Measurements from ENCODE around the gene BRICD5.
"Not testable (repeated sequence)": the region's sequence is repeated elsewhere in the genome, so short reads cannot be mapped to it uniquely, and the experiment has no call there.

The BRICD5 gene

DNA sequence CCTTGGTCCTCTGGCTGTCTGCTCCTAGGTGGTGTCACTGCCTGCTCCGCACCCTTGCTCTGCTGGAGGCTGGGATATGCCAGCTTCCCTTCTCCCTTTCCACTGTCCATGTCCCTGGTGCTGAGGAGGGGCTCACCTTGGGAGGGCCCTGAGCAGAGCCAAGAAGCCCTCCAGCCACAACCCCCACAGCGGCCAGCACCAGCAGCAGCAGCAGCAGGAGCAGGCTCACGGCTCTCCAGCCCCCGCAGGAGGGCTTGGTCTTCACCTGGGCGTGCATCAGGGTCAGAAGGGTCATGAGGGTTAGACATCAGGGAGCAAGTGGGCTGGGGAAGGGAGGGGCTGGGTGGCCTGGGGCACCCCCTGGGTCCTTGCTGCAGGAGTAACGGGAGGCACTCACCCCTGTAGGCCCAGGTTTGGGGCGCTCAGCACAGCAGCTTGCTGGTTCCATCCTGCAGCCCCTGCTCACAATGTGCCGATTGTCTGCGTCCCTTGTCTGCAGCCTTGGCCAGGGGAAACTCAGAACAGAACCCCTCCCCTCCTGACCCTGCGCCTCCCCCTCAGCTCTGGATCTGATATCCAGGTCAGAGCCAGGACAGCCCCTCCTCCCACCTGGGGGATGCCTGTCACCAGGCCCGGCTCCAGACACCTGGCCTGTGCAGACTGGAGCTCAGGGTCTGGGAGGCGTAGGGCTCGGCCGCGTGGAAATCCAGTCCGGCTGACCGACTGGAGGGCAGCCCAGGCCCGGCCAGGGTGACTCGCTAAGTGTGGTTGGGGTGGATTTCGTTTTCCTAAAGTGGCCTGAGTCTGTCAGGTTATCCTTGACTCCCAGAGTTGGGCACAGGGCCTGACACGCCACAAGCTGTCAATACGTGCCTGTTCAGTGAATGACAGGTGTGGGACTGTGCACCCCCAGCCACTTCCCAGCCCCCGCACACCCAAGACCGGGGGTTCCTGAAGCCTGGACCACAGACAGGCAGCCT is at the start of gene BRICD5:
Gene BRICD5, minus strand, starts transcription at position 478 of the 980 bp plus-strand sequence. Its CDS starts 30 bp downstream, at position 448.
- peak; percentile 38 for DNase-seq

- no peak for DNase-seq
These were observed 49.6 kb upstream of the BRICD5 start for GRCh38 chr16:2260250-2260649.

GRCh38 chr16:2258530-2258929 is 47.9 kb upstream of the BRICD5 start:
- not testable (repeated sequence) for DNase-seq

GRCh38 chr16:2257726-2258125 is 47.1 kb upstream of the BRICD5 start:
- DNase-seq = no peak

DNA sequence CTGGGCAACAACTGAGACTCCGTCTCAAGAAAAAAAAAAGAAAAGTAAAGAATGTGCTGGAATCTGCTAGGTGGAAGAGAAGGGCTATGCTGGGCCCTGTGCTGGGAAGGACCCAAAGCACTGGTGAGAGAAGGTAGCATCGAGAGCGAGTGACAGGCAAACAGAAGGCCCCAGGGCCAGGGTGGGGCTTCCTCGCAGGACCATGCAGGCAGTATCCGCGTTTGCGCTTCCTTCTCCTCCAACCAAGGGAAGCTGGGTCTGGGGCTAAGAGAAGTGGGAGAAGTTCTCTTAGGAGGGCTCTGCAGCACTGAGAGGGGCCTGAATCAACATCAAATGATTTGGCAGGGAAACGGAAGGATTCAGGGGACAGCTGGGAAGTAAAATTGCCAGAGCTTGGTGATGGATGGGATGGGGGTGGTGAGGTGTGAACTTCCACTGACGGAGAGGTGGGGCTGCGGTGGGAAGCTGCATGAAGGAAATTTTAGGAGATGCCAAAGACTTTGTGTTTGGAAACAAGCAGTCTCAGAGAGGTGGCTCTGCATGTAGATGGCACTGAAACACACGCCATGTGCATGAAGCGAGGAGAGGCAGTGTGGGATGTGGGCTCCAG is 46.0 kb upstream of the BRICD5 start:
- DNase-seq = no peak

GRCh38 chr16:2253293-2253692 is 42.6 kb upstream of the BRICD5 start:
- DNase-seq = no peak

GRCh38 chr16:2252806-2253148 is 42.1 kb upstream of the BRICD5 start:
- no peak for DNase-seq

DNA sequence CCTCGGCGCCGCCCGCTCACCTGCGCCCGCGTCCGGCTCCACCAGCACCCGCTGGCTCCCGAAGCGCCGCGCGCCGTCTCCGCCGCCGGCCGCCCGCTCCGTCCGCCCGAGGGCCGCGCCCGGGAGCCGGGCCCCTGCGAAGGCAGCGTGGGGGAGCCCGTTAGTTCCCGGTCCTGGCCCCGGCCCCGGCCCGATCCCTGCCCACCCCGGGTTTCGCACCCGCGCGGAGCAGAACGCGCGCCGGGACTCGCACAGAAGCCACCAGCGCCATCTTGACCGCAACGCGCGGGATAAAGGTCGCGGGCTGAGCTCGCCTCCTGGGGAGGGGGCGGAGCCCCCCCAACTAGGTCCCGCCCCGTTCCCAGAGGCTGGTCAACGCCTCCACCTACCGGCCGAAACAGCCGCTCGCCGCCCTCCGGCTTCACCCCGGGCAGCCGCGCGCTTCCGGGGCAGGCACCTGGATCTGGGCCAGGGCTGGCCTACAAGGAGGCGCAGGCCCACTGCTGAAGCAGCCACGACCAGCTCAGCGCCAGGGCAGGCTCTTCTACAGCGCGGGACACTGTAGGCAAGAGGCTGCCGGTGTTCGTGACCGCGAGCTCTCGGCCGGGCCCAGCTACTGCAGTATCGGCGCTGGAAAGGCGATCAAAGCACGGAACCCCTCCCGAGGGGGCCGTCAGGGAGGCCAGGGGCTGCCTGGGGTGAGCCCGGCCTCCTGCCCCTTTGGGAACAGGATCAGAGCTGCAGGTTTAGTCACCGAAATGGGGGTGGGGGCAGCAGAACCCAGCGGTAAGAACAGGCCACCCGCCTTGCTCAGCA is 40.8 kb upstream of the BRICD5 start, which contains the start of gene ECI1:
Gene ECI1, minus strand, starts transcription at position 292 of the 816 bp plus-strand sequence. Its CDS starts 21 bp downstream, at position 271.
- peak; percentile 92 for DNase-seq

- DNase-seq = peak; percentile 59
These were observed 40.1 kb upstream of the BRICD5 start for GRCh38 chr16:2250652-2251295.

DNA sequence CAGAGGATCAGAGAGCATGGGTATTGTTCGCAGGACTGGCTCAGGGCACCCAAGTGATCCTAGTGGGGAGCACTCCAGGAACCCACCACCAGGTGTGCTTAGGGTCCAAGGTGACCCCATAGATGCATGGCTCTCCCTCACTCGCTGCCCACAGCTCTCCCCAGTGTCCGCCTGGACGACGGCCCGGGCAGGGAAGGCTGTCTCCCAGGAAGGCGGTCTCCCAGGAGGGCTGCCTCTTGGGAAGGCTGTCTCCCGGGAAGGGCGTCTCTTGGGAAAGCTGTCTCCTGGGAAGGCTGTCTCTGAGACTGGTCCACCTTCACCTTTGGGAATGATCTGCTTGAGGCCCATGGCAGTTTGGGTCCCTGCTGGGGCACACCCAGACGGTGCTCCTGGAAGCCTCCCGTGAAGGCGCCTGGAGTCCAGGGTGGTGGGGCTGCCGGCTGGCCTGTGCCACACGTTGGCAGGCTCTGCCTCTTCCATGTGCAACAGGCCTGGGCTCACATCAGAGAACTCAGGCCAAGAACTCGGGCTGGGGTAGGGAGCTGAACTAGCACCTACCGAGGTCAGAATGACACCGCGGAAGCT is 35.7 kb upstream of the BRICD5 start:
- no peak for DNase-seq

- DNase-seq = no peak
These were observed 34.5 kb upstream of the BRICD5 start for GRCh38 chr16:2244926-2245795.

DNA sequence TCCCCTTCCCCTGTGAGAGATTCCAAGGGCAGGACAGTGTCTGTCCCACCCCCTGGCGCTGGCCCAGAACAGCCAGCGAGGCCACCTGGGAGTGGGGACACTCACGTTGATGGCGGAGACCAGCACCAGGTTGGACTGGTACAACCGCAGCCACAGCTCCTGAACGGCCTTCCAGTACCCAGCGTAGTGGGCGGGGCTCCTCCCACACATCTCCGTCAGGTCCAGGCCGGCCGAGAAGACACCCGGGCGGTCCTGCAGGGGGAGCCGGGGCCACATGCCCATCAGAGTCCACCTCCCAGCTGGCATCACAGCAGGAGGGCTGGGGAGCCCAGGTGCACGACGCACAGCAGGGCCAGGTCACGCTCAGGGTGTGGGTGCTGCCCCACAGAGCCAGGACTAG is 33.6 kb upstream of the BRICD5 start:
- no peak for DNase-seq

- no peak for DNase-seq
These were observed 33.1 kb upstream of the BRICD5 start for GRCh38 chr16:2243781-2244180.

DNA sequence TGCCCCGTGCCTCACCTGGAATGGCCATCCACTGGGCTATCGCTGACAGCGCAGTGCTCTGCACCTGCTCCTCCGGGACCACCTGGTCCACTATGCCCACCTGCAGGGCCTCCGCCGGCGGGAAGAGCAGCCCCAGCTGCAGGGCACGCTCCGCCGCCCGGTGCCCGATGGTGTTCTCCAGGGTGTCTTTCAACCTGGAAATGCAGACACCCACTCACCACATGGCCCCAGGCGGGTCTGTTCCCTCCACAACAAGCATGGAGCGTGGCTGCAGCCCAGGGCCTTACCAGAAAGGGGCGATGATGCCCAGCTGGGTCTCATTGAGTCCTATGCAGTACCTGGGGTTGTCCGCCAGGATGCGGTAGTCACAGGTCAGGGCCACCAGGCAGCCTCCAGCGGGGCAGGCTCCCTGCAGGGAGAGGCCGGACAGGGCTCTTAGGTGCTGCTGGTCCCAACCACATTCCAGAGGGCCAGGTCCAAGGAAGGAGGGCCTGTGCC is 32.4 kb upstream of the BRICD5 start:
- DNase-seq = no peak

GRCh38 chr16:2242598-2242997 is 31.9 kb upstream of the BRICD5 start:
- DNase-seq = no peak

- DNase-seq = not testable (repeated sequence)
These were observed 29.7 kb upstream of the BRICD5 start for GRCh38 chr16:2240331-2240730.

DNA sequence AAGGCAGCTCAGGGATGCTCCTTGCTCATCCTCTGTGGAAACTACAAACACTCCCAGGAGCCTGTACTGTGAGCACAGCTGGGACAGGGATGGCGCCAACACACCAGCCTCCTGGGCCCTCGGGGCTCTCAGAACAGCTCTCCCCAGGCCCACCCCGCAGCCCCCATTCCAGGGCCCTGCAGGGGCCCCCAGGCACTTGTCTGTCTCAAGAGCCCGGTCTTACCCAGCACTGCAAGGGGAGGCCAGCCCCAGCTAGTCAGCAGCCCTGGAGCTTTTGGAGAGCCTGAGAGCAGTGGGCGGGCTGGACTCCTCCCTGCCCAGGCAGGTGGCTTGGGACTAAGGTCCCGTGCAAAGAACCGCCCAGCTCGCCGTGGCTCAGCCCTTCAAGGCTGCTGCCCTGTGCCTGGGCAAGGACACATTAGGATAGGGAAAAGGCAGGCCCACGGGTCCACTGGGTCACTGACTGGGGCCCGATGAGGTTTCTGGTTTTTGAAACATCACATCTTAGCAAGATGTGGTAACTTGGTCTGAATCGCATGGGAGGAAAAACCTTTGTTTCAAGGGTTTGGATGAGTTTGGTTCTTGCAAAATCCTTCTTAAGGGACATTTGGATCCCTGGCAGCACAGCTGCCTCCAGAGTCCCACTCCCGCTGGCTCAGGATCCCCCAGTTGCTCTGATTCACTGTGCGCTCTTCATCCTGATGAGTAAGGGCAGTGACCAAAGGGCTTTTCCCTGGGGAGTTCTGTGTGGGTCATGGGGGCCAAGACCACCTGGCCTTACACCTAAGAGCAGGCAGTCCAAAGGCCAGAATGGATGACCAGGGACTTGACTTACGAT is 28.4 kb upstream of the BRICD5 start:
- DNase-seq = no peak

DNA sequence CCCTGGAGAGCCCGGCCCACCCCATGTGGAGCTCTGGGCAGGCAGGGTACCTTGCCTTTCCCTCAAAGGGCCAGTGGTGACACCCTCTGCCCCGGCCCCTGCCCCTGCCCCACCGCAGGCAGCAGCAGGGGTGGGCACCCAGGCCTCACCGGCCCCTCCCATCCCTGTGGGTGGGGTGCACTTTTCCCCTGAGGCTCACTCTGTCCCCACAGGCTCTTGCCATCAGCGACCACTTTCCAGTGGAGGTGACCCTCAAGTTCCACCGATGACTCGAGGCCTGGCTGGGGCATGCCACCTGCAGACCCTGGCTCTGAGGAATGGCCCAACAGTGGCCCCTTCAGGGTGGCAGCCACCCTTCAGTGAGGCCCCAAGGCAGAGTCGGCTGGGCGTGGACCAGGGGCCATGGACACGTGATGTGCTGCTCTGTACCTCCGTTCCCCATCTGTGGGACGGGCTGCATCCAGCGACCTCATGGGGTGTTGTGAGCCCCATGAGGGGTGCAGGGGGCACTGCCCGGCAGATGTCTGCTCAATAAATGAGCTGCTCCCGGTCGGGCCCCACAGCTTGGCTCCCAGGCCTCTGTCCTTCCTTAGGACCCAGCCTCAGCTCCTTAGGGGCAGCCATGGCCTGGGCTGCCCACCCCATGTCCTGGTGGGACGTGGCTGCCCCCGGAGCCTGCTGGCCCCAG is 27.6 kb upstream of the BRICD5 start:
- DNase-seq = no peak

- no peak for DNase-seq
These were observed 27.0 kb upstream of the BRICD5 start for GRCh38 chr16:2237493-2238149.
